ENCODE results near the gene PRKACB.
"Not testable (repeated sequence)": the region's sequence is repeated elsewhere in the genome, so short reads cannot be mapped to it uniquely, and the experiment has no call there.

Gene PRKACB

GRCh38 chr1:84269306-84269705, 125.2 kb downstream of the PRKACB start:
- DNase-seq (ENCODE audit: low read depth): no peak

- no peak for DNase-seq (ENCODE audit: low read depth)
These were observed 127.5 kb downstream of the PRKACB start for GRCh38 chr1:84271441-84272151.

- DNase-seq (ENCODE audit: low read depth): no peak
These were observed 128.3 kb downstream of the PRKACB start for GRCh38 chr1:84272401-84272800.

GRCh38 chr1:84277343-84278059, 133.4 kb downstream of the PRKACB start:
- no peak for DNase-seq (ENCODE audit: low read depth)

GRCh38 chr1:84278905-84279304, 134.8 kb downstream of the PRKACB start:
- no peak for DNase-seq (ENCODE audit: low read depth)

- DNase-seq (ENCODE audit: low read depth): no peak
These were observed 136.8 kb downstream of the PRKACB start for GRCh38 chr1:84280912-84281311.

GRCh38 chr1:84282780-84283333, 138.8 kb downstream of the PRKACB start:
- DNase-seq (ENCODE audit: low read depth): no peak

GRCh38 chr1:84283381-84283780, 139.3 kb downstream of the PRKACB start:
- no peak for DNase-seq (ENCODE audit: low read depth)

- DNase-seq (ENCODE audit: low read depth): no peak
These were observed 142.0 kb downstream of the PRKACB start for GRCh38 chr1:84286071-84286470.

GRCh38 chr1:84287389-84287788, 143.3 kb downstream of the PRKACB start:
- not testable (repeated sequence) for DNase-seq (ENCODE audit: low read depth)

Data from activated T-helper 1 cell treated with Interleukin-2 at 50 U/mL for 16 hours (primary cell).